Loucy (cell line): ENCODE data around the gene ERP27.

Source experiments
- H2AFZ ChIP-seq: fragments of 200-600 bp; sonication (generic); 2 replicates; pipeline ENCODE4 v1.6.0; 2016; ENCODE audit warnings: antibody characterized with exemption, mild to moderate bottlenecking, low read length, moderate library complexity
- H3F3A ChIP-seq: fragments of 200-600 bp; 2 replicates; pipeline ENCODE4 v1.6.0; 2016; ENCODE audit warnings: antibody characterized with exemption, low read depth, mild to moderate bottlenecking
- H3K27me3 ChIP-seq: fragments of 200-600 bp; sonication (generic); 2 replicates; pipeline ENCODE4 v1.6.1; 2014; ENCODE audit warnings: low read length, mild to moderate bottlenecking; ENCODE audit not compliant: insufficient read depth, poor library complexity, severe bottlenecking
- H3K36me3 ChIP-seq: fragments of 200-600 bp; sonication (generic); 2 replicates; pipeline ENCODE4 v1.6.1; 2016; ENCODE audit warnings: low read length; ENCODE audit not compliant: insufficient read depth
- H3K4me1 ChIP-seq: fragments of 200-600 bp; sonication (generic); 2 replicates; pipeline ENCODE4 v1.5.1; 2014; ENCODE audit warnings: low read length, mild to moderate bottlenecking; ENCODE audit not compliant: insufficient read depth, poor library complexity, severe bottlenecking
- H3K4me2 ChIP-seq: fragments of 200-600 bp; sonication (generic); 2 replicates; pipeline ENCODE4 v1.6.0; 2014; ENCODE audit warnings: antibody characterized with exemption, low read length, low read depth, mild to moderate bottlenecking; ENCODE audit not compliant: poor library complexity, severe bottlenecking
- H3K4me3 ChIP-seq: fragments of 200-600 bp; sonication (generic); 2 replicates; pipeline ENCODE4 v1.5.1; 2014; ENCODE audit warnings: low read length, mild to moderate bottlenecking, mixed read lengths; ENCODE audit not compliant: poor library complexity, severe bottlenecking
- H3K79me2 ChIP-seq: fragments of 200-600 bp; sonication (generic); 2 replicates; pipeline ENCODE4 v1.6.1; 2014; ENCODE audit warnings: low read length; ENCODE audit not compliant: insufficient read depth
- H3K9ac ChIP-seq: fragments of 200-600 bp; sonication (generic); 2 replicates; pipeline ENCODE4 v1.6.0; 2014; ENCODE audit warnings: mild to moderate bottlenecking, low read depth, low read length, moderate library complexity; ENCODE audit not compliant: poor library complexity, severe bottlenecking
- H3K9me2 ChIP-seq: fragments of 200-600 bp; sonication (generic); replicated peaks from 2 replicates; pipeline ENCODE4 v1.6.1; 2016; ENCODE audit warnings: low read depth, low read length, mixed read lengths
- H3K9me3 ChIP-seq: fragments of 200-600 bp; sonication (generic); 2 replicates; pipeline ENCODE4 v1.6.1; 2014; ENCODE audit warnings: mild to moderate bottlenecking, antibody characterized with exemption, low read length, low read depth; ENCODE audit not compliant: insufficient read depth
- H4K20me1 ChIP-seq: fragments of 200-600 bp; sonication (generic); 2 replicates; pipeline ENCODE4 v1.6.0; 2014; ENCODE audit warnings: antibody characterized with exemption, low read length, mild to moderate bottlenecking; ENCODE audit not compliant: insufficient read depth, poor library complexity, severe bottlenecking
- CTCF ChIP-seq: fragments of 200-600 bp; sonication (generic); conservative IDR thresholded peaks from 2 replicates; pipeline ENCODE4 v1.5.1; 2014; ENCODE audit warnings: mild to moderate bottlenecking, antibody characterized with exemption, low read length
- EZH2phosphoT487 ChIP-seq: fragments of 200-600 bp; IDR thresholded peaks from 2 replicates; pipeline ENCODE4 v1.6.1; 2018; ENCODE audit warnings: antibody characterized with exemption, mild to moderate bottlenecking, moderate library complexity, borderline replicate concordance

Gene ERP27

GRCh38 chr12:14868916-14869506 is 69.3 kb downstream of the ERP27 start:
- no peak overlapping the region for H3K9ac ChIP-seq
- H2AFZ ChIP-seq = no peak overlapping the region
- no peaks in the 10 kb centered on the region for H3K36me3 ChIP-seq
- no peaks in the 10 kb centered on the region for H3K79me2 ChIP-seq
- no peak for TF ChIP-seq EZH2phosphoT487
- no peak for TF ChIP-seq CTCF
- no peaks in the 10 kb centered on the region for H4K20me1 ChIP-seq
- H3K9me3 ChIP-seq = no peaks in the 10 kb centered on the region
- H3K4me1 ChIP-seq = peaks cover 22% of the 10 kb centered on the region
- H3K4me3 ChIP-seq = no peak overlapping the region
- H3K27me3 ChIP-seq = no peaks in the 10 kb centered on the region
- no peak overlapping the region for H3K4me2 ChIP-seq
- no peaks in the 10 kb centered on the region for H3F3A ChIP-seq
- no peaks in the 10 kb centered on the region for H3K9me2 ChIP-seq
